GM12892 (cell line): Measurements from ENCODE around the gene CSGALNACT2.

Source experiments
- POLR2A ChIP-seq: IDR thresholded peaks from 2 replicates; pipeline ENCODE4 v1.6.1; 2011; ENCODE audit warnings: low read depth, low read length, control low read depth
- POLR2AphosphoS5 ChIP-seq: IDR thresholded peaks from 2 replicates; pipeline ENCODE4 v1.6.1; 2011; ENCODE audit warnings: low read depth, low read length, control low read depth

GRCh38 chr10:43138757-43139241, 554 bp downstream of the CSGALNACT2 start:
- TF ChIP-seq POLR2A (no peak), POLR2AphosphoS5 (no peak)
